Dermis blood vessel endothelial cell (primary cell): ENCODE data around the gene C1orf94. TPM values are rescaled to one million over a fixed set of nuclear protein-coding genes. Genes with fewer than 3 reads are reported as not detected.
A peak's percentile ranks its signal among the peaks of the same experiment; 100 is the strongest.

Experiments used
- DNase-seq: peaks from one replicate; pipeline ENCODE4 v3.0.0; 2010
- total RNA-seq: library from RNA; depleted of rRNA; stranded (reverse); fragments of >200 nt; gene quantifications from 2 replicates; pipeline ENCODE4 v1.2.3, GENCODE V29; 2014

Gene C1orf94, protein sequence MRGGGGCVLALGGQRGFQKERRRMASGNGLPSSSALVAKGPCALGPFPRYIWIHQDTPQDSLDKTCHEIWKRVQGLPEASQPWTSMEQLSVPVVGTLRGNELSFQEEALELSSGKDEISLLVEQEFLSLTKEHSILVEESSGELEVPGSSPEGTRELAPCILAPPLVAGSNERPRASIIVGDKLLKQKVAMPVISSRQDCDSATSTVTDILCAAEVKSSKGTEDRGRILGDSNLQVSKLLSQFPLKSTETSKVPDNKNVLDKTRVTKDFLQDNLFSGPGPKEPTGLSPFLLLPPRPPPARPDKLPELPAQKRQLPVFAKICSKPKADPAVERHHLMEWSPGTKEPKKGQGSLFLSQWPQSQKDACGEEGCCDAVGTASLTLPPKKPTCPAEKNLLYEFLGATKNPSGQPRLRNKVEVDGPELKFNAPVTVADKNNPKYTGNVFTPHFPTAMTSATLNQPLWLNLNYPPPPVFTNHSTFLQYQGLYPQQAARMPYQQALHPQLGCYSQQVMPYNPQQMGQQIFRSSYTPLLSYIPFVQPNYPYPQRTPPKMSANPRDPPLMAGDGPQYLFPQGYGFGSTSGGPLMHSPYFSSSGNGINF
- total RNA-seq = not detected in 2 replicates

DNA sequence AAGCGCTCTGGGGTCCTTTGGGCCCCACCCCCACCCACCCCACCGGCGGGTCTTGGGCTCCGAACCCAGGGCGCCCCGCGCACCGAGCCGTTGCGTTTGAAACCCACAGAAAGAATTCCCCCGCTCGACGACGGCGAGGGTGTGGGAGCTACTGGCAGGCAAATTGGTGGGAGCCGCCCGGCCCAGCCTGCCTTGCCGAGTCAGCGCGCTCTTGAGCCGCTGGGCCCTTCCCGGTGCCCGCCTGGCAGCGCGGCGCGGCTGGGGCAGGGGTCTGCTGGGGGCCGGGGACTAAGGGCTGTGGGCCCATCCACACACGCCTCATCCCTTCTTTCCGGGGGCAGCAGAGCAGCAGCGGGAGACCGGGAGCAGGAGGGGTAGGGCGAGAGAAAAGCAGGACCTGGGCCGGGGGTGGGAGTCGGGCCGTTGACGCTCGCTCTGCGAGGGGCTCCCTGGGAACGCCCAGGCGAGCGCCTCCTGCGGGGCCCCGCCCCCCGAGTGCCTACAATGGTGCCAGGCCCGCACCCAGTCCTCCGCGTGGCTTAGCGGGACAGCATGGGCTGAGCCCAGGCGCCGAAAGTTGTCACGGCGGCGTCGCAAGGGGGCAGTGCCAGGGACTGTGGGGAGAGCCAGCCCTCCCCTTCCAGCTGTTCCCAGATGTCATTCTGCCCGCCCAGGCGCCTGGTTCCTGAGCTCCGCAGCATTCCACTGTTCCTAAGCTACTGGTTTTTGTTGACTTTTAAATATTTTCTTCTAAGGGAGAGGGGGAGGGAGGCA, at the start of gene C1orf94:
Gene C1orf94 (plus strand): TSS at position 78 of the 774 bp plus-strand sequence. CDS start 883 bp downstream, outside the sequence.
- DNase-seq = no peak

DNA sequence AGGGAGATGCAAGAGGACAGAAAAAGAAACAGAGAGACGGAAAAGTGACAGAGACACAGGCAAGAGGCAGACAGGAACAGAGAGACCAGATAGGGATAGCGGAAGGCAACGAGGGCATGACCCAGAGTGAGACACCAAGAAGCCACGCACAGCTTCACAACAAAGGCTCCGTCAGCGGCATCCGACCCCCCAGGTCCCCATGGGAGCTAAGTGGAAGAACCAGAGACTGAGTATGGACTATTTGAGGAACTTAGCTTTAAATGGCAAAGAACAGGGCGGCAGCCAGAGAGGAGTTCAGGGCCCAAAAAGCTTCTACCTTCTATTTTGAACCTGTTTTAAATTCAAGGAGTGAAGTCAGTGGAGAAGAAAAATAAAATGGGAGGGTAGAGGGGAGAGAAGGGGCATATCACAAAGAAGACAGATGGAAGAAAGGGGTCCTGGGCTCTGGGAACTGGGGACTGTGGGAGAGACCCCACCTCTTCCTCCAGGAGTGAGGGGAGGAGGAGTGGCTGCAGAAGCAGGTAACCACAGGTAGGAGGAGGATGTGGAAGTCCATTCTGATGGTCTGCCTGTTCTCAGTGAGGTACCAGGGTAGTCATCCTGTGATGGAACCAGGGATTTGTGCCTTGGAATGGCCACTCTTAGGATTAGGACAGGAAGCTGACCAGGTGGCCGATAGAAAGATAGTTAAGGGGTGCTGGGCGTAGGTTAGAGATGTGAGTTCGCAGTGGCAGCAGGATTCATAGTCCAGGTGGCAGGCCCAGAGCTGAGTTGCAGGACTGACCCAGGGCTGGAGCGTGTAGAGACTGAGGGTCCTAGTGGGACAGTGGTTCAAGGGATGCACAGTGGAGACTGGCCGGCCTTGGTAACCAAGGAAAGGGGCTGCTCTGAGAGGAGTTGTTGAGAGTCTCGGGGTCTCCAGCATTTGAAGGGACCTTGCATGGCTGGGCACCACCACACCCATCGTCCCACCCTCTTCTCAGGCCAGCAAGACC, 49.4 kb upstream of the C1orf94 start:
- DNase-seq = no peak

DNA sequence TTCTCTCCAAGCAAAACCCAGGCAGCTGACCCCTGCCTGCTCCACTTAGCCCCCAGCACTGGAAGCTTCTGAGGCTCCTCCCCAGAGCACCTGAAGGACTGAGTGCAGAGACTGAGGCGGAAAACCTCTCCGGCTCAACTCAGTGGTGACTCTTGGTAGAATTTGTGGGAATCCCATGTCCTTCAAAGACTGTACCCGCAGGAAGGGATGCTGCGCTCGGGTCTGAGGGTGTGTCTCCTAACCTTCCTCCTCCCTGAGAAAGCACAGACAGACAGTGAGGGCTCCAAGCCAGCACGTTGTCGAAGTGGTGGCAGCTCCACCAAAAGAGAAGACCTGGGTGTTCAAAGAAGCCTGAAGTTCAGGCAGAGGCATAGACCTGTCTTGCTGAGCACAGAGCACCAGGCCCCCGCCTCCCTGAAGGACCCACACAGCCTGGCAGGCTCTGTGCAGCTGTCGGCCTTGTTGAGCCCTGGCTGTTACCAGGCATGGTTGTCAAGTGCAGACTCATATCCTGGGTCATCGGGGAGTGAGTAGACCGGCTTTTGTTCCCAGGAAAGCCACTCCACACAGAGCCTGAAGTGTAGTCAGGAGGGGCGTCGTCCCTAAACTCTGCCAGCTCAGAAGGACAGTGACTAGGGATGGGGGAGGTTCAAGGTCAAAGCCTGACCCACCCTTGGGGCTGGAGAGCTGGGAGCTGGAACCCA, 48.4 kb upstream of the C1orf94 start:
- no peak for DNase-seq

DNA sequence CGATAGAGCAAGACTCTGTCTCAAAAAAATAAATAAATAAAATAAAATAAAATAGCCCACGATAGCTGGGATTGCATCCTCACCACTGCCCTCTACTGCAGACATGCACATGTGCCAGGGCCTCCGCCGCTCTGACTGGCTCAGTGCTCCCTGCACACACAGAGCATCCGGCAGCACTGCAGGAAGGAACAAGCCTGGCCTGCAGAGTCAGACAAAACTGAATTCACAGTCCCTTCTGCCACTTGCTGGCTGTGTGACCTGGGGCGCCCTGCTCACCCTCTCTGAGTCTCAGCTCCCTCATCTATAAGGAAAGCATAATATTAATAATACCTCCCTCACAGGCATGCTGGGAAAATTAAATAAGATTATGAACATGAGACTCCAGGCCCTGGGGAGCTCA, 47.1 kb upstream of the C1orf94 start:
- no peak for DNase-seq

DNA sequence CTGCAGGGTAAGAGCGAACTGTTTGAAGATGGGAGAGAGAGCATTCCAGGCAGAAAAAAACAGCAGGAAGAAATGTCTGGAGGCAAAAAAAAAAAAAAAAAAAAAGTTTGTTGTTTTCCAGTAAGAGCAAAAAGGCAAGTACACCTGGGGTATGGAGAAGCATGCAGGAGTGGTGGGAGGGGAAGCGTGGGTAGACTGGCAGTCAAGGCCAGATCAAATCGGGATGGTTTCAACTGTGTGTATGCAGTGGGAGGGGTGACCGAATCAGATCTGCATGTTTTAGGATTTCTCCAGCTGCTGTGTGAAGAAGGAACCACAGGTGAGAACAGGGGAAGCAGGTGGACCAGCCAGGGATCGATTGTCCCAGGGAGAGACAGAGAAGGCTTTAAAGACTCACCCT, 46.4 kb upstream of the C1orf94 start:
- DNase-seq = no peak

DNA sequence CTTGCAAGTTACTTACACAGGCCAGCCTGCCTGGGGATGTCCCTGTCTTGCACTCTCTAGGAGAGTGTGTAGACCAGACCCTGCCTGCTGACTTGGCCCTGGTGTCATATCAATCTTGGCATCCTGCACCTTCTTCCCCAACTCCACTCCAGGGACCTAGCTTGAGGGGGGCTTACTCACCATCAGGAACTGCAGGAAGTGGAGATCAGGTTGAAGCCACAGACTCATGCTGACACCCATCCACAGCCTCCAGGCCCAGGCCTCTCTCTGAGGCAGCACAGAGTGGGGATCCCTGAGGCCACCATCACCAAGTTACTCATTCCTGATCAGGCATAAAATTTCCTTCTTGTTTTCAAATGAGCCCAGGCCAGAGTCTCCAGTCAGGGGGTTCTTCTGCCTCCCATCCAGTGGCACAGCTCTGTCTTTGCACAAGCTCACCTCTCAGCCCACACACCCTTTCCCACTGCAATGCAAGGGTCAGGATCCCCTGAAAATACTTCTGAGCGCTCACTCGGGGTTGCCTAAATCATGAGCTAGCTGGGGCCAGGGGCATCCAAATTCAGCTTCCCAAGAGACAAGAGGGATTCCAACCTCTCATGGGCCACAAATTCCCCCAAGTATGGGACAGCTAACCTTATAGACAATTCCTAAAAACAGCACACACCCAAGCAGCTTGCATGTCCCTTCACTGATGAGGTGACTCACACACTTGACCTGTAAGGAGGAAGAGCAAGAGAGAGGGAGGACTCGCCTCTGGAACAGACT, 45.1 kb upstream of the C1orf94 start:
- no peak for DNase-seq

DNA sequence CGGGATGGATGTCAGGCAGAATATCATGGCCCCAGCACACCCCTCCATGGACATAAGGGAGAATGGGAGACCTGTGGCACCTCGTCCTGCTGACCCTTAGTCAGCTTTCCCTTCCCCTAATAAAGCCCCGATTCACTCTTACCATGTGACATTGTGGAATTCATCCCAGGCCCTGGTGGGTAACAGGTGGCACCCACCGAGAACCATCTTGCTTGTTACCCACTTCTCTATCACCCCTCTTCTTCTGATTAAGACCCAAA, 44.6 kb upstream of the C1orf94 start:
- DNase-seq = no peak

DNA sequence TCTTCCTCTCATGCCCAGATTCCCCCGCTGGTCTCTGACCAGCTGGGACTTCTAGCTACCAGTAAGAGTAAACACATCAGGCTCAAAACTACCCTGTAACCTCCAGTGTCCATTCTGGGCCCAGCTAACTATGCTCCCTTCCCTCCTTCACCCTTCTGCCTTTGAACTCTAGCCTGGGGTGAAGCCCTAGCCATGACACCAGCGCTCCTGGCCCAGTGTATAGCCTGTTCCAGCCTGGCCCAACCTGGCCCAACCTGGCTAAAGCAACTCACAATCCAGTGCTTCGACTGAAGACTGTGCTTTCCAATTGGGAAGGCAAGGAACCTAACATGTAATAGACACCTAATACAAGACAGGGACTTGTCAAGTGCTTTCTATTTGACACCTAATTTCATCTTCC, 39.3 kb upstream of the C1orf94 start:
- no peak for DNase-seq

DNA sequence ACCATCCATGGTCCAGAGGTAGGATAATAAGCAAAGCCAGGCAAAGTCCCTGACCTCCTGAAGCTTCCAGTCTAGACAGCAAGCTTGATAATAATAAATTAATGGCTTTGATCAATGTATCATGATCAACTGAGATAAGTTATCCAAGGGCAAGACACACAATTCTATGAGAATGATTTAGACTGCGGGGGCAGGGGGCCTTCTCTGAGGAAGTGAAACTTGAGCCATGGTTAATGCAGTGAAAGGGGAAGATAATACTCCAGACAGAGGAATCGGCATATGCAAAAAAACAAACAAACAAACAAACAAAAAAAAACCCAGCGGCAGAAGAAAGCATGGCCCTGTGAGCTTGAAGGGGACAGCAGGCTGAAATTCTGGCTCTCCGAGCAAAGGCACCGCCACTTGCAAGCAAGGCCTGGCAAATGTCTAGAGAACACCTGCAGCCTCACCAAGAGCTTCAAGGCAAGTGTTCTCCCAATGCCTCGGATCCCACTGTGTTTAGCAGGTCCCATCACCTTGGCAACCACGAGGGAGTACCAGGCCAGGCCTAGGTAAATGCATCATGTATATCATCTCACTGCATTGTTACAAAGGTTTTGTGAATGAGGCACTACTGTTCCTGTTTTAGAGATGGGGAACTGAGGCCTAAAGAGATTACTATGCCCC, 36.6 kb upstream of the C1orf94 start:
- no peak for DNase-seq

DNA sequence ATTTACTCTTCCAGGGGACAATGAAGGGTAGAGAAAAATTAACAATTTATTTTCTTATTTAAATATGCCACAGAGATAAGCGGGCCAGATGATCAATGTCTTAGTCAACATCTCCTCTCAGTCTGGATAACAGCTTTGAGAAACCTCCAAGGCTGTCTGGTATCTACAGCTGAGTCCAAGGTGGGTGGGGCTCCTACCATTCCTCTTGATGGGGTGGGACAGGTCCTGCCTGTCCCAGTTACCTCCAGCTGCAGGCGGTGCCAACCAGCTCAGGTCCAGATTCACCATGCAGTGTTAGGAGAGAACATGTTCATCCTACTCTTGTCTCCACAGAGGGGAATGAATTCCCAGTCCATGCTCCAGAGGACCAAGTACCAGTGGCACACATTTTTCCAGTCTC, 32.7 kb upstream of the C1orf94 start:
- DNase-seq = no peak

DNA sequence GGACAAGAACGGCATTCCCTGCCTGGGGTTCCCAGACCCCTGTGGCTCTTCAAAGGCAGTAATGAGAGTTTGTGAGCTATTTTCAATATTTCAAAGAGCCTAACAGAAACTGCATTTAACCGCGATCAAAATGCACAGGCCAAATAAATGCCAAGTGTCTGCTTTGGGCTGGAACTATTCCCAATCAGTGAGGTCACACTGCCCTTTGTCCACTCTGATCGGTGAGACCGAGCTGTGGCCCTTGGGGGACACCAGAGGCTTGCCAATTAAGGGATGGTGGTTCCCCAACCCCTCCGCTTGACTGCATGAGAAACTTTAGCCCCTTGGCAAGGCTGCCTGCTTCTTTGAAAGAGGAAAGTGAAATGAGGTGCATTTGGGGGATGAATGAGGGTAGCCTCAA, 31.9 kb upstream of the C1orf94 start:
- no peak for DNase-seq

DNA sequence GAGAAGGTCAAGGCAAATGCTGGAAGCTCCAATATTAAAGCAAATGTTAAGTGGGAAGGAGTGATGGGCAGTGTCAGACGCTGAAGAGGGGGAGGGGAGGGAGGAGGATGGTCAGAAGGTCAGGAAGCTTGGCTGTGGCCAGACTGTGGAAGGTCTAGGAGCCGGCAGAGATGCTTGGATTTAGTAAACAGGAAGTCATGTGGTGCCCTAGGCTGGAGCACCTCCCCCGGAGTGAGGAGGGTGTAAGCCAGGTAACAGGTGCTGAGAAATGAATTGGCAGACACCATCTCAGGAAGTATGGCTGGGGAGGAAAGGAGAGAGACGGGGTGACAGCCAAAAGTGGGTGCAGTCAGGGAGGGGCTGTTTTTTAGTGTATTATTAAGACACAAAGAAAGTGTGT, 29.4 kb upstream of the C1orf94 start:
- DNase-seq = no peak

DNA sequence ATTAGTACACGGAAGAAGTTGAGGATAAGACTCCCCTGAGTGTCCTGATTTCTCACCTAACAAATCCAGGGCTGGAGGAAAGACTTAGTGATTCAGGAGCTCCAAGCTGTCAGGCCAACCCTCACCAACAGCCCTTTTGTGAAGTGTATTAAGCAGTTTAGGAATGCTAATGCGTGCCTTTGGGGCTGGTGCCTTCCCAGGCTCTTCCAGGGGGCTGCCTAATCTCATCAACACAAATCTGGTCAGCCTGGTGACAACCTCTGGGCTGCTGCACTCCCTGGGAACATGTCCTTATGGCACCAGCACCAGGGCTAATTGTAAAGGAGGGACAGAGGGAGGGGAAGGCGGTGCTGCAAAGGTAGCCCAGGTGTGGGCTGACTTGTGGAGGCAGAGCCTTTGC, 27.2 kb upstream of the C1orf94 start:
- DNase-seq = no peak

DNA sequence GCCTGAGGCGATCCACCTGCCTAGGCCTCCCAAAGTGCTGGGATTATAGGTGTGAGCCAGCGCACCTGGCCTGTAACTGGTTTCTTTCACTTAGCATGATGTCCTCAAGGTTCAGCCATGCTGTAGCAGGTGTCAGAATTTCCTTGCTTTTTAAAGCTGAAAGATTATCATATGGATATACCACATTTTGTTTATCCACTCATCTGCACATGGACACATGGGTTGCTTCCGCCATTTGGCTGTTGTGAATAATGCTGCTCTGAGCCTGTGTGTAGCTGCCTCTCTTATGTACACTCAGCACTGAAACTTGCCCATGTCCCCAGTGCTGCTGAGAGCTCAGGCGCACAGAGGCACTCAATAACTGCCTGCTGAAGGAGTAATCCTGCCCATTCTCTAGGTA, 23.5 kb upstream of the C1orf94 start:
- no peak for DNase-seq

DNA sequence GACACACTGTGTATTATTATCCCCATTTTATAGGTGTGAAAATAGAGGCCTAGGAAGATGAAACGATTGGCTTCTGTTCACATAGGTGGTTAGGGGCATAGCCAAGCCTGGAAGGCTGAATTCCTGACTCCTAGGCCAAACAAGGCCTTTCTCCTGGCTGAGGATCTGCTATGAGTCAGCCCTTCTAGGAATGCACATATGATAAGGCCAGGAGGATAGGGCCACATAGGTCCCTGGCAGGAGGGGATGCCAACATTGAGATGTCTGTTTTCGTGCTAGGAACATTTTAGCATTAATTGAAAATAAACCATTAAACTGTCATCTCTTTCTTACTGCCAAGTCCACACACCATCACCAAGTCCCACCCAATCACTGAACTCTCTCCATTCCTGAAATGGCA, 20.8 kb upstream of the C1orf94 start:
- DNase-seq = no peak

DNA sequence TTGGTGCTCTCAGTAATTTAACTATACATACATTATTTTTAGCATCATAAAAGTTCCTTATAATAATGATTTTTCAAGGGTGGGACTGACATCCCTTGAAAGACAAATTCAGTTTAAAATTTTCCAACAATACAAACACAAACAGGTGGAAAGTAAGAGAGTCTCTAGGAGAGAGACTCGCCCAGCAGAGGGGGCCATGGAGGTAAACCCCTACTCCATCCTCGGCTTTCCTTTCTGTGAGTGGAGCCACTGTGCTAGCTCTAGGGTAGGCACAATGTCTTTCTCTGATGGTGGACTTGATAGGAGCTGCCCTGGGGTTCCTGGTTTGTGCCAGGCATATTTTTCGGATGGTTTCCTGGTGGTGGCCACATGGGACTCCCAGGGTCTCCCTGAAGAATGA, 20.0 kb upstream of the C1orf94 start:
- DNase-seq = no peak

DNA sequence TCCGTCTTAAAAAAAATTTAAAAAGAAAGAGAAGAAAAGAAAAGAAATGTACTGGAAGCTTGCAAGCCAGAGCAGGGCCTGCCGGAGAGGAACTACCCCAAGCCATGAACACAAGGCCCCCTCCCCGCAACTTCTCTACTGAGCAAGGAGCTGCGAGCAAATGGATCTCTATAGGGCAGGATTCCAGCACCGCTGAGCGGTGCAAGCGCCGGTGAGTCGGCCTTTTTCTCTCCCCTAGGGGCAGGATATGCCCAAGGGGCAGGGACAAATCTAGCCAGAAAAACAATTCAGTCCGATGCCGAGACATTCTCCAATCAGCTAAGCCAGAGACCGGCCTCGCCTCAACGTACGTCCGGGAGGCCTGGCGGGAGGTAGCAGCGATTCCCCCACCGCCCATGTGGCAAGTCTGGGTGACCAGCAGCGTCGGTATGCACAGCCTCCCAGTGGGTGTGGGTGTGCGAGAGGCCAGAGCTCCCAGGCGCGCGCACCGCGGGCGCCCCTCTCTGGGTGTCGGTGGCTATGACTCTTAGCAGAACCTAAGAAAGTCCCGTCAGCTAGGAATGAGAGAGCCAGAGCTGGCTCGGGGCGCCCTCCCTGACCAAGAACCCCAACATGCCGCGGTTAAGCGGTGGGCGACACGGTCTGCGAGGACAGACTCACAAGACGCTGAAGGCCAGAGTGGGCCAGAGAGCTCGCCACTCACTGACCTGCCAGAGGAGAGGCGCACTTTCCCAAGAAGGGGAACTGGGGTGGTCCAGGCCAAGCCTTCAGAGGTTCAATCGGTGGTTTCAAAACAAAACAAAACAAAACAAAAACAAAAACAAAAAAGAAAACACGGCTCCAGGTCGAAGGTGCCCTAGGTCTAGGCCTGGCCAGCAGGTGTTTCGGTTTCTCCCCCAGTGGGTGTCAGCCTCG, 13.6 kb upstream of the C1orf94 start:
- peak; percentile 63 for DNase-seq

DNA sequence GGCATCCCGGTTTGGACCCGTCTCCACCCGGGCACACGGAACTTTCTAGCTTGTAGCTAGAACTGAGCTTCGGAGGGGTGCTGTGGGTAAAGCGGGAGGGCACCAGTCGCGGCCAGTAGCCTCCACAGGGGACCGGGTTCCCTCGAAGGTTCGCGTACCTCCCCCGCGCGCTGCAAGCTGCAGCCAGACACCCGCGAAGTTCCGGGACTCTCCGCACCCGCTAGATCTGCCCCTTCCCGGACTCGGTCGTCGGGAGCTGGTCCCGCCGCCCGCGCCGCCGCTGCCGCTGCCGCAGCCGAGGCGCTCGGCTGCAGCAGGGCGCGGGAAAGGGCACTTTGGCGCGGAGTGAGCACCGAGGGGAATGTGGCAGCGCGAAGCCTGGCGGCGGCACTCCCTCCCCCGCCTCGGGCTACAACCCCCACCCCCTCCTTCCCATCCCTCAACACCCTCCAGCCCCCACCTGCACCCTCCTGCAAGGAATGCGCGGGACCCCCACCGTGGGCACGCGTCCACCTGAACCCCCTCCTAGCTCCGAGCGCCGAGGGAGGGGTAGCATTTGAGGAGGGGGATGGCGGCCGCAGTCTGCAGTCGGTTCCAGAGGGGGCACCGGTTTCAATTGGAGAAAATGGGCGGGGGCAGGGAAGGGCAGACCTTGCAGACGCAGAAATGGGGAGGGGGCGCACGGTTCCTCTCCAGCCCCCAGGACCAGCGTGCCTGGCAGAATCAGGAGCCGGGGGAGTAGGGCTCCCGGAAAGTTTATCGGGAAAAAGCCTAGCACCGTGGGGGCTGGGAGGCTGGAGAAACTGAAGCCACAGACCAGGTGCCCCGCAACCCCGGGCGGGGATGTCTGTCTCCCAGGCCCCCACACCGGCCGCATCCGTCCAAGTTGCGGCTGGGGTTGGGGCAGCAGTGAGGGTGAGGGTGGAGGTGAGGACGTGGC, 12.6 kb upstream of the C1orf94 start:
- peak; percentile 4 for DNase-seq
